Endothelial cell of umbilical vein (primary cell): ENCODE results near the gene ZNF385C.

Experiments used
- POLR2A ChIP-seq: IDR thresholded peaks from 2 replicates; pipeline ENCODE4 v1.6.1; 2012; ENCODE audit warnings: low read depth, mild to moderate bottlenecking, control low read depth, low read length
- POLR2AphosphoS5 ChIP-seq: IDR thresholded peaks from 2 replicates; pipeline ENCODE4 v1.6.1; 2012; ENCODE audit warnings: low read depth, mild to moderate bottlenecking, control low read depth, low read length, moderate library complexity; ENCODE audit not compliant: insufficient read depth
- TF ChIP-seq, protein P1 (sequence below), 2 donors: IDR thresholded peaks; 1 replicate in 1 of 2; 2 replicates in 1 of 2; pipeline ENCODE4 v1.5.1; 2011; ENCODE audit warnings: low read length in 2 of 2, mild to moderate bottlenecking in 2 of 2, moderate library complexity in 2 of 2, control low read depth in 1 of 2, inconsistent platforms in 1 of 2, low read depth in 1 of 2; ENCODE audit not compliant: insufficient read depth in 1 of 2; ENCODE audit errors: extremely low read depth in 1 of 2

DNA sequence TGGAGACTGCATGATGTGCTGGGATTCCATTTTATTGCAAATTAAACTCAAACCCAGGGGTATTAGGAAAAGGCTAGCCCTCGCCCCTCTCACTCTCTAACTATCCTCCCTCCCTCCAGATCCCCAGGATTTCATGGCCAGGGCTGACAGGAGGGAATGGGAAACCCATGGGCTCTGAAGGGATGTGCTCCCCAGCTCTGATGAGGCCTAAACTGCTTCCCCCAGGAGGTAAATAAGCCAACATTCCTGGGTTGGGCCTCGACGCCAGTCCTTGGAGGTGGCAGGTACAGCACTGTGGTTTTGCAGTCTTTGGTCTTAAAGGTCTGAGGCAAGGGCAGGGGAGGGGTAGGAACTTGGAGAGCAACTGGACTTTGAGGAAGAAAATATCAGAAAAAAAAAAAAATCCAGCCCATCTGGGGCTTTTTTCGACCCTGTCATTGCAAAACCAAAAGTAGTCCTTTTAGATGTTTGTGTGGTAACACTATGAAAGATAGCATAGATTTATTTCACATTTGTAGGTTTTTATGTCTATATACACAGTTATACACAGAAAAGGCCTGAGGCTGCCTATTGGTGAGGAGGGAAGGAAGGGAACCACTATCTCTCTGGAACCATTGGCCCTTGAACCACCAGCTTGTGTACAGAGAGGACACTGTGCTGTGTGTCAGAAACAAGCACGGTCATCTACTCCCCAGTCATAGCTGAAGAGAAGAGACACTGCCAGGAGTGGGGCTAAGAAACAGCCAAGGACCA, 59.9 kb downstream of the ZNF385C start:
- TF ChIP-seq POLR2AphosphoS5 (no peak), POLR2A (no peak)
- TF ChIP-seq, protein P1, sequence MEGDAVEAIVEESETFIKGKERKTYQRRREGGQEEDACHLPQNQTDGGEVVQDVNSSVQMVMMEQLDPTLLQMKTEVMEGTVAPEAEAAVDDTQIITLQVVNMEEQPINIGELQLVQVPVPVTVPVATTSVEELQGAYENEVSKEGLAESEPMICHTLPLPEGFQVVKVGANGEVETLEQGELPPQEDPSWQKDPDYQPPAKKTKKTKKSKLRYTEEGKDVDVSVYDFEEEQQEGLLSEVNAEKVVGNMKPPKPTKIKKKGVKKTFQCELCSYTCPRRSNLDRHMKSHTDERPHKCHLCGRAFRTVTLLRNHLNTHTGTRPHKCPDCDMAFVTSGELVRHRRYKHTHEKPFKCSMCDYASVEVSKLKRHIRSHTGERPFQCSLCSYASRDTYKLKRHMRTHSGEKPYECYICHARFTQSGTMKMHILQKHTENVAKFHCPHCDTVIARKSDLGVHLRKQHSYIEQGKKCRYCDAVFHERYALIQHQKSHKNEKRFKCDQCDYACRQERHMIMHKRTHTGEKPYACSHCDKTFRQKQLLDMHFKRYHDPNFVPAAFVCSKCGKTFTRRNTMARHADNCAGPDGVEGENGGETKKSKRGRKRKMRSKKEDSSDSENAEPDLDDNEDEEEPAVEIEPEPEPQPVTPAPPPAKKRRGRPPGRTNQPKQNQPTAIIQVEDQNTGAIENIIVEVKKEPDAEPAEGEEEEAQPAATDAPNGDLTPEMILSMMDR (IDR thresholded peaks at IDR 0.05; ENCODE audit: extremely low read depth in 1 of 2, insufficient read depth in 1 of 2, low read depth in 1 of 2, low read length in 2 of 2) = no peak
